H1 (cell line): ENCODE results near the gene KIF5C. TPM values are rescaled to one million over a fixed set of nuclear protein-coding genes. Genes with fewer than 3 reads are reported as not detected.

Source experiments
- CTCF ChIA-PET: fragments of 300-600 bp; sonication (Branson Sonifier 250); formaldehyde crosslinking; loops from one replicate; lab custom pipeline; 2021; ENCODE audit not compliant: partially characterized antibody; lab: Charles Lee
- POLR2A ChIA-PET: fragments of 300-600 bp; sonication (Branson Sonifier 250); formaldehyde crosslinking; loops from one replicate; lab custom pipeline; 2021; ENCODE audit warnings: inconsistent platforms; ENCODE audit not compliant: partially characterized antibody; lab: Charles Lee
- DNase-seq, 2 experiments: peaks; one replicate each; pipeline versions ENCODE4 v3.0.0 to v3.0.0-alpha.2; 2010 to 2022; ENCODE audit warnings: low spot score in 2 of 2, low read depth in 1 of 2, mixed read lengths in 1 of 2
- FAIRE-seq: peaks from 2 replicates; lab custom pipeline; 2011; peaks lifted over from hg19 to GRCh38; lab: Jason Lieb, UNC
- H2AFZ ChIP-seq: 2 replicates; pipeline ENCODE4 v1.8.1; 2012; ENCODE audit warnings: low read length, inconsistent platforms
- H2AK5ac ChIP-seq: 2 replicates; pipeline ENCODE4 v1.6.1; 2013; ENCODE audit warnings: low read depth, low read length
- H2BK120ac ChIP-seq: replicated peaks from 2 replicates; pipeline ENCODE3; 2013; ENCODE audit warnings: low read depth, low read length, inconsistent platforms
- H2BK12ac ChIP-seq: 2 replicates; pipeline ENCODE4 v1.6.1; 2013; ENCODE audit warnings: low read depth, low read length
- H2BK15ac ChIP-seq: 2 replicates; pipeline ENCODE4 v1.6.1; 2013; ENCODE audit warnings: low read length
- H2BK20ac ChIP-seq: 2 replicates; pipeline ENCODE4 v1.6.1; 2013; ENCODE audit warnings: low read length
- H2BK5ac ChIP-seq: 2 replicates; pipeline ENCODE4 v1.6.1; 2013; ENCODE audit warnings: low read depth, low read length
- H3K14ac ChIP-seq: 2 replicates; pipeline ENCODE4 v1.6.1; 2013; ENCODE audit warnings: inconsistent platforms; ENCODE audit not compliant: insufficient read length
- H3K18ac ChIP-seq: 2 replicates; pipeline ENCODE4 v1.6.1; 2013; ENCODE audit warnings: low read length; ENCODE audit errors: extremely low read depth
- H3K23ac ChIP-seq: 2 replicates; pipeline ENCODE4 v1.6.1; 2013; ENCODE audit warnings: inconsistent platforms; ENCODE audit not compliant: insufficient read length
- H3K23me2 ChIP-seq: 2 replicates; pipeline ENCODE4 v1.6.1; 2013; ENCODE audit warnings: low read depth, low read length
- H3K27ac ChIP-seq: 2 replicates; pipeline ENCODE4 v1.6.1; 2011; ENCODE audit warnings: low read depth, low read length, inconsistent platforms
- H3K27me3 ChIP-seq, 4 experiments: replicated peaks in 1 of 4; 1 replicate in 1 of 4; 2 replicates in 3 of 4; pipeline versions ENCODE4 v1.6.1 to v1.8.1; 2011 to 2013; ENCODE audit warnings: low read length in 3 of 4, mild to moderate bottlenecking in 3 of 4, inconsistent platforms in 2 of 4, mixed read lengths in 2 of 4, moderate library complexity in 1 of 4; ENCODE audit not compliant: control insufficient read depth in 3 of 4, insufficient read depth in 3 of 4; ENCODE audit errors: extremely low read depth in 1 of 4
- H3K36me3 ChIP-seq, 4 experiments: 2 replicates each; pipeline versions ENCODE4 v1.6.1 to v1.8.1; 2011 to 2013; ENCODE audit warnings: mild to moderate bottlenecking in 4 of 4, low read length in 3 of 4, moderate library complexity in 2 of 4, control low read depth in 1 of 4, inconsistent platforms in 1 of 4; ENCODE audit not compliant: insufficient read depth in 4 of 4, control insufficient read depth in 2 of 4
- H3K4ac ChIP-seq: replicated peaks from 2 replicates; pipeline ENCODE3; 2013; ENCODE audit warnings: low read length, low read depth, mixed read lengths, inconsistent platforms; ENCODE audit not compliant: insufficient read length
- H3K4me1 ChIP-seq, 4 experiments: replicated peaks in 1 of 4; 1 replicate in 1 of 4; 2 replicates in 3 of 4; pipeline versions ENCODE4 v1.6.1 to v1.8.1; 2011 to 2013; ENCODE audit warnings: low read length in 3 of 4, inconsistent platforms in 2 of 4, mixed read lengths in 1 of 4; ENCODE audit not compliant: insufficient read depth in 4 of 4, control insufficient read depth in 3 of 4
- H3K4me2 ChIP-seq, 2 experiments: 2 replicates each; pipeline versions ENCODE4 v1.6.1 to v1.8.1; 2011 to 2013; ENCODE audit warnings: low read depth in 2 of 2, low read length in 2 of 2, control low read depth in 1 of 2, inconsistent platforms in 1 of 2, mild to moderate bottlenecking in 1 of 2; ENCODE audit not compliant: insufficient read depth in 1 of 2
- H3K4me3 ChIP-seq, 4 experiments: fragments of 200-600, 300-600 bp in 1 of 4; sonication (generic), shearing (Covaris generic), sonication (Bioruptor Twin) in 1 of 4; 2 replicates each; pipeline versions ENCODE4 v1.5.1 to v1.8.1; 2011 to 2016; ENCODE audit warnings: low read length in 4 of 4, low read depth in 3 of 4, control low read depth in 2 of 4, inconsistent platforms in 2 of 4, mild to moderate bottlenecking in 2 of 4, mixed read lengths in 1 of 4, moderate library complexity in 1 of 4; ENCODE audit not compliant: insufficient read depth in 2 of 4; ENCODE audit errors: extremely low read depth in 1 of 4
- H3K56ac ChIP-seq: replicated peaks from 2 replicates; pipeline ENCODE3; 2013; ENCODE audit warnings: low read depth, mild to moderate bottlenecking, mixed read lengths, low read length, inconsistent platforms; ENCODE audit not compliant: insufficient read length
- H3K79me1 ChIP-seq: 2 replicates; pipeline ENCODE4 v1.6.1; 2013; ENCODE audit warnings: low read depth, low read length, control low read depth
- H3K79me2 ChIP-seq, 2 experiments: 2 replicates each; pipeline versions ENCODE4 v1.6.1 to v1.8.1; 2012 to 2013; ENCODE audit warnings: low read length in 2 of 2, mild to moderate bottlenecking in 2 of 2, inconsistent platforms in 1 of 2; ENCODE audit not compliant: insufficient read depth in 2 of 2, control insufficient read depth in 1 of 2
- H3K9ac ChIP-seq, 4 experiments: replicated peaks in 1 of 4; 1 replicate in 1 of 4; 2 replicates in 3 of 4; pipeline versions ENCODE4 v1.6.1 to v1.8.1; 2011 to 2013; ENCODE audit warnings: low read depth in 3 of 4, low read length in 3 of 4, control low read depth in 2 of 4, mild to moderate bottlenecking in 2 of 4, moderate library complexity in 2 of 4, inconsistent platforms in 1 of 4; ENCODE audit errors: extremely low read depth in 1 of 4
- H3K9me3 ChIP-seq, 2 experiments: 2 replicates each; pipeline versions ENCODE4 v1.6.1 to v1.8.1; 2012 to 2013; ENCODE audit warnings: mild to moderate bottlenecking in 2 of 2, moderate library complexity in 2 of 2, control low read depth in 1 of 2, inconsistent platforms in 1 of 2, low read depth in 1 of 2, low read length in 1 of 2, mixed read lengths in 1 of 2; ENCODE audit not compliant: insufficient read depth in 2 of 2
- H4K20me1 ChIP-seq, 2 experiments: replicated peaks in 1 of 2; 2 replicates each; pipeline versions ENCODE3 to v1.8.1; 2011 to 2013; ENCODE audit warnings: inconsistent platforms in 2 of 2, low read length in 2 of 2, mild to moderate bottlenecking in 1 of 2; ENCODE audit not compliant: insufficient read depth in 2 of 2, control insufficient read depth in 1 of 2
- H4K5ac ChIP-seq: 2 replicates; pipeline ENCODE4 v1.6.1; 2013; ENCODE audit warnings: low read length, low read depth, mixed read lengths, inconsistent platforms; ENCODE audit not compliant: insufficient read length
- H4K8ac ChIP-seq: 2 replicates; pipeline ENCODE4 v1.8.0; 2013; ENCODE audit warnings: mild to moderate bottlenecking, moderate library complexity, low read length, inconsistent platforms; ENCODE audit not compliant: insufficient read depth; ENCODE audit errors: extremely low read depth
- H4K91ac ChIP-seq: replicated peaks from 2 replicates; pipeline ENCODE3; 2013; ENCODE audit warnings: low read length, mixed read lengths, inconsistent platforms; ENCODE audit not compliant: insufficient read length
- BACH1 ChIP-seq: IDR thresholded peaks from 2 replicates; pipeline ENCODE4 v1.6.1; 2012; ENCODE audit warnings: low read length, improper control_type of control experiment
- CBX5 ChIP-seq: fragments of 300-800, 300-1000 bp; sonication (generic); IDR thresholded peaks from 2 replicates; pipeline ENCODE4 v1.7.1; 2016; ENCODE audit warnings: antibody characterized with exemption, low read length, low read depth
- CTBP2 ChIP-seq: IDR thresholded peaks from 2 replicates; pipeline ENCODE4 v1.7.0; 2011; ENCODE audit warnings: borderline replicate concordance, mild to moderate bottlenecking, moderate library complexity, mixed read lengths, low read length; ENCODE audit not compliant: insufficient read depth, insufficient read length
- FOSL1 ChIP-seq: IDR thresholded peaks from 2 replicates; pipeline ENCODE4 v1.6.1; 2011; ENCODE audit warnings: mild to moderate bottlenecking, low read depth, low read length, moderate library complexity; ENCODE audit not compliant: insufficient read depth
- JUND ChIP-seq: IDR thresholded peaks from 2 replicates; pipeline ENCODE4 v1.6.1; 2011; ENCODE audit warnings: mild to moderate bottlenecking, improper control_type of control experiment, low read length
- KDM4A ChIP-seq: IDR thresholded peaks from one replicate; pipeline ENCODE4 v1.7.1; 2012; ENCODE audit warnings: low read depth, mild to moderate bottlenecking, moderate library complexity, low read length, inconsistent platforms; ENCODE audit not compliant: severe bottlenecking
- NANOG ChIP-seq: IDR thresholded peaks from 2 replicates; pipeline ENCODE4 v1.6.1; 2011; ENCODE audit warnings: low read length, low read depth, mild to moderate bottlenecking, inconsistent platforms; ENCODE audit not compliant: insufficient read depth, poor library complexity, severe bottlenecking
- PHF8 ChIP-seq: fragments of 200-600 bp; sonication (generic); conservative IDR thresholded peaks from 2 replicates; pipeline ENCODE4 v1.7.1; 2012; ENCODE audit warnings: low read depth, mild to moderate bottlenecking, inconsistent platforms, low read length, moderate library complexity
- POLR2AphosphoS5 ChIP-seq: IDR thresholded peaks from 2 replicates; pipeline ENCODE4 v1.6.1; 2011; ENCODE audit warnings: low read depth, low read length
- RAD21 ChIP-seq, 2 experiments: IDR thresholded peaks in 1 of 2; conservative IDR thresholded peaks in 1 of 2; 2 replicates each; pipeline ENCODE4 v1.6.1; 2011; ENCODE audit warnings: low read depth in 2 of 2, low read length in 2 of 2, improper control_type of control experiment in 1 of 2, inconsistent platforms in 1 of 2, mild to moderate bottlenecking in 1 of 2, moderate library complexity in 1 of 2
- SRF ChIP-seq: IDR thresholded peaks from 2 replicates; pipeline ENCODE4 v1.6.1; 2011; ENCODE audit warnings: mild to moderate bottlenecking, low read depth, low read length, moderate library complexity
- TAF7 ChIP-seq: optimal IDR thresholded peaks from 2 replicates; pipeline ENCODE3; 2011; ENCODE audit warnings: low read depth, mild to moderate bottlenecking, inconsistent platforms, low read length, moderate library complexity, borderline replicate concordance
- WGBS, 2 experiments: shearing (Covaris generic) in 1 of 2; methylation state at CpG; one replicate each; pipeline versions ENCODE4 v1.1.6 to v1.1.7; 2013 to 2015; ENCODE audit warnings: low lambda C conversion rate in 2 of 2, mixed read lengths in 2 of 2, inconsistent platforms in 1 of 2, low coverage in 1 of 2, missing lambda C conversion rate in 1 of 2; ENCODE audit not compliant: insufficient replicate concordance in 2 of 2, insufficient coverage in 1 of 2, insufficient read length in 1 of 2; ENCODE audit errors: extremely low coverage in 1 of 2, missing lambda C conversion rate in 1 of 2; 5-methylcytosine and 5-hydroxymethylcytosine counted together
- polyA plus RNA-seq, 7 experiments: library from polyadenylated mRNA; depleted of rRNA in 3 of 7; stranded (reverse) in 5 of 7; unstranded in 2 of 7; fragments of >200 nt in 5 of 7; fragments of 200-250 nt in 2 of 7; gene quantifications; 1 replicate in 5 of 7; 2 replicates in 1 of 7; 4 replicates in 1 of 7; pipeline versions ENCODE4 v1.2.1 to v1.2.3, GENCODE V29; 2011 to 2013; ENCODE audit warnings: missing spikeins in 2 of 7, mixed read lengths in 2 of 7
- total RNA-seq: library from RNA; stranded (reverse); fragmentation: NEBNext Ultra II Directional; extraction: Animal tissue kit (Norgen Biotek cat#: 25700); gene quantifications from 2 replicates; pipeline ENCODE4 v1.2.1, GENCODE V29; 2021
- TF ChIP-seq, protein P1 (sequence below): IDR thresholded peaks from 2 replicates; pipeline ENCODE4 v1.6.1; 2012; ENCODE audit warnings: inconsistent platforms

KIF5C gene
- total and polyA plus RNA-seq, 2 of the 8 experiments (the other 6 are each of a cell fraction or from before 2014, with no cell fraction given) = 16.3 to 66.4 TPM

DNA sequence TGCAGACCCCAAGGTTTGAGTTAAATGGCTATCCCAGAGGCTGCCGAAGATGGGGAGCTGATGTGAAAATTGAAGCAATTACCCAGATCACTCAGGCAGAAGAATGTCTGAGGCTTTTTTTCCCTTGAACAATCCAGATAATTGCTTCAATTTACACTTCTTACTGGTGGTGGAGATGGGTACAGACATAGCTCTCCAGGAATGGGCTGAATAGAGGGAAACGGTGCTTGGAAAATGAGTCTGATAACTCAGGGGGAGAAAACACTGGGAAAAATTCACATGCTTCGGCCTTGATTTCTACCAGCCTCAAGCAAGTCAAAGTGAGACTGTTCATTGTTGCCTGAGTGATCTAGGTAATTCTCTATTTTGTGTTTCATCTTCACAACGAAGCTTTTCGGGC lies 9.5 kb upstream of the KIF5C start:
- Histone ChIP-seq H3K9ac (no peak overlapping the region), H4K8ac (no peak overlapping the region), H3K18ac (no peak overlapping the region), H2AFZ (0 out of 2 replicates have a peak overlapping the region, but pooled peaks have one; percentile 20), H3K23me2 (no peaks in the 10 kb centered on the region), H3K4ac (no peak overlapping the region), H2BK15ac (no peak overlapping the region), H3K14ac (no peak overlapping the region), H3K36me3 (no peaks in the 10 kb centered on the region), H3K27me3 (peaks cover 0 to 2% (median under 1%) of the 10 kb centered on the region in 4 experiments; a peak in 1 of 7 replicates), H3K4me1 (no peaks in the 10 kb centered on the region), H3K56ac (no peak overlapping the region), H4K91ac (no peak overlapping the region), H2BK120ac (no peak overlapping the region), H3K4me3 (no peak overlapping the region), H2AK5ac (no peak overlapping the region), H3K4me2 (no peak overlapping the region), H3K9me3 (no peaks in the 10 kb centered on the region), H4K5ac (no peak overlapping the region), H2BK20ac (no peak overlapping the region), H4K20me1 (no peaks in the 10 kb centered on the region), H2BK12ac (no peak overlapping the region), H3K23ac (no peak overlapping the region), H3K79me2 (no peaks in the 10 kb centered on the region), H2BK5ac (no peak overlapping the region), H3K27ac (no peak overlapping the region), H3K79me1 (no peaks in the 10 kb centered on the region)
- 94% methylated on average over 5 of the region's 5 CpGs; no CpG with 5 or more reads in 1 of the 2 experiments for WGBS, 2 experiments
- POLR2A ChIA-PET = interaction anchor here (0.8 kb wide), 1 partner anchor 13 kb away, joined by 3 read pairs; no protein-coding TSS in a partner anchor
- DNase-seq = no peak
- no peak for FAIRE-seq
- CTCF ChIA-PET = interaction anchor here (0.6 to 1.2 kb wide), 3 partner anchors 9 to 100 kb away, joined by 3 read pairs; partner anchors contain the start of gene KIF5C
- TF ChIP-seq POLR2AphosphoS5 (no peak), CBX5 (no peak), KDM4A (no peak), TAF7 (no peak), RAD21 (IDR thresholded peaks at IDR 0.05 in 1 of 2, conservative IDR thresholded peaks at IDR 0.05 in 1 of 2; ENCODE audit: low read depth in 2 of 2, low read length in 2 of 2) (no peak), NANOG (no peak), SRF (no peak), BACH1 (no peak), CTBP2 (no peak), JUND (no peak), FOSL1 (no peak), PHF8 (no peak)
- TF ChIP-seq, protein P1, sequence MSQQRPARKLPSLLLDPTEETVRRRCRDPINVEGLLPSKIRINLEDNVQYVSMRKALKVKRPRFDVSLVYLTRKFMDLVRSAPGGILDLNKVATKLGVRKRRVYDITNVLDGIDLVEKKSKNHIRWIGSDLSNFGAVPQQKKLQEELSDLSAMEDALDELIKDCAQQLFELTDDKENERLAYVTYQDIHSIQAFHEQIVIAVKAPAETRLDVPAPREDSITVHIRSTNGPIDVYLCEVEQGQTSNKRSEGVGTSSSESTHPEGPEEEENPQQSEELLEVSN = no peak
